Hepatocyte (in vitro differentiated cells): ENCODE data around the gene CCDC61.
A peak's percentile ranks its signal among the peaks of the same experiment; 100 is the strongest.

ENCODE experiments used
- EZH2 ChIP-seq: fragments of 200-600 bp; sonication (generic); IDR thresholded peaks from 2 replicates; pipeline ENCODE4 v1.6.1; 2016; ENCODE audit warnings: antibody characterized with exemption, mild to moderate bottlenecking, borderline replicate concordance
- TF ChIP-seq, protein P1 (sequence below): fragments of 200-600 bp; sonication (generic); IDR thresholded peaks from 2 replicates; pipeline ENCODE4 v1.5.1; 2016; ENCODE audit warnings: antibody characterized with exemption, mild to moderate bottlenecking; ENCODE audit not compliant: poor library complexity

DNA sequence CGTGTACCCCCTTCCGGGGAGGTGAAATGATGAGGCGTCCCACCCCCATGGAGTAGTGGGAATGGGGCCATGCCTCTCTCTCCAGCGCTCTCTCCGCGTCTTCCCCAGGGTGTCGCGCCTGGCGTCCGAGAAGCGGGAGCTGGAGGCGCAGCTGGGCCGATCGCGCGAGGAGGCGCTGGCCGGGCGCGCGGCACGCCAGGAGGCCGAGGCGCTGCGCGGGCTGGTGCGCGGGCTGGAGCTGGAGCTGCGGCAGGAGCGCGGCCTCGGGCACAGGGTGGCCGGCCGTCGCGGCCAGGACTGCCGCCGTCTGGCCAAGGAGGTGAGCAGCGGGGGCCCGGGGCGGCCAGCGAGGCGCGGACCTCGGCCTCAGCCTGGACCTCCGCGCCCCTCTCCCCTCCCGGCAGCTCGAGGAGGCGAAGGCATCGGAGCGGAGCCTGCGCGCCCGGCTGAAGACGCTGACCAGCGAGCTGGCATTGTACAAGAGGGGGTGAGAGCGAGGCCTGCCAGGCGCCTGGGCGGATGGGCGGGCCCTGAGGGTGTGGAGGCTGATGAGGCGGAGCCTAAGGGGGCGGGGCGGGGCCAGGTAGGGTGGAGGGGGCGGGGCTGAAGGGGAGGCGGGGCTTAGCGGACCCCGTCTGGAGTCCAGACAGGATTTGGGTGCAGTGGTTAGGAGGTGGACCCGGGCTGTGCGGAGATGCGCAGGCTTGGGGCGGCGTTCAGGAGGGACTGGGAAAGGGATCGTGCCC lies 19.8 kb downstream of the CCDC61 start:
- peak; percentile 73 for TF ChIP-seq EZH2
- TF ChIP-seq, protein P1, sequence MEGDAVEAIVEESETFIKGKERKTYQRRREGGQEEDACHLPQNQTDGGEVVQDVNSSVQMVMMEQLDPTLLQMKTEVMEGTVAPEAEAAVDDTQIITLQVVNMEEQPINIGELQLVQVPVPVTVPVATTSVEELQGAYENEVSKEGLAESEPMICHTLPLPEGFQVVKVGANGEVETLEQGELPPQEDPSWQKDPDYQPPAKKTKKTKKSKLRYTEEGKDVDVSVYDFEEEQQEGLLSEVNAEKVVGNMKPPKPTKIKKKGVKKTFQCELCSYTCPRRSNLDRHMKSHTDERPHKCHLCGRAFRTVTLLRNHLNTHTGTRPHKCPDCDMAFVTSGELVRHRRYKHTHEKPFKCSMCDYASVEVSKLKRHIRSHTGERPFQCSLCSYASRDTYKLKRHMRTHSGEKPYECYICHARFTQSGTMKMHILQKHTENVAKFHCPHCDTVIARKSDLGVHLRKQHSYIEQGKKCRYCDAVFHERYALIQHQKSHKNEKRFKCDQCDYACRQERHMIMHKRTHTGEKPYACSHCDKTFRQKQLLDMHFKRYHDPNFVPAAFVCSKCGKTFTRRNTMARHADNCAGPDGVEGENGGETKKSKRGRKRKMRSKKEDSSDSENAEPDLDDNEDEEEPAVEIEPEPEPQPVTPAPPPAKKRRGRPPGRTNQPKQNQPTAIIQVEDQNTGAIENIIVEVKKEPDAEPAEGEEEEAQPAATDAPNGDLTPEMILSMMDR: no peak
